Skeletal muscle satellite cell (primary cell): ENCODE data around the gene DAGLA.

Source experiments
- H3K27me3 ChIP-seq: 2 replicates; pipeline ENCODE4 v1.7.0; 2013; ENCODE audit warnings: low read length; ENCODE audit not compliant: control insufficient read depth, insufficient read depth
- H3K36me3 ChIP-seq: 2 replicates; pipeline ENCODE4 v1.7.0; 2013; ENCODE audit warnings: mild to moderate bottlenecking, control low read depth, low read length; ENCODE audit not compliant: insufficient read depth
- H3K4me1 ChIP-seq: 2 replicates; pipeline ENCODE4 v1.7.0; 2013; ENCODE audit warnings: low read length; ENCODE audit not compliant: control insufficient read depth, insufficient read depth
- H3K4me2 ChIP-seq: 2 replicates; pipeline ENCODE4 v1.7.0; 2013; ENCODE audit warnings: mild to moderate bottlenecking, low read length
- H3K4me3 ChIP-seq: 2 replicates; pipeline ENCODE4 v1.7.0; 2013; ENCODE audit warnings: low read length
- H3K9ac ChIP-seq: 2 replicates; pipeline ENCODE4 v1.7.0; 2013; ENCODE audit warnings: mild to moderate bottlenecking, low read depth, low read length, moderate library complexity
- H3K9me3 ChIP-seq: replicated peaks from 2 replicates; pipeline ENCODE4 v1.7.0; 2013; ENCODE audit warnings: mild to moderate bottlenecking, control low read depth, low read length

Gene DAGLA

DNA sequence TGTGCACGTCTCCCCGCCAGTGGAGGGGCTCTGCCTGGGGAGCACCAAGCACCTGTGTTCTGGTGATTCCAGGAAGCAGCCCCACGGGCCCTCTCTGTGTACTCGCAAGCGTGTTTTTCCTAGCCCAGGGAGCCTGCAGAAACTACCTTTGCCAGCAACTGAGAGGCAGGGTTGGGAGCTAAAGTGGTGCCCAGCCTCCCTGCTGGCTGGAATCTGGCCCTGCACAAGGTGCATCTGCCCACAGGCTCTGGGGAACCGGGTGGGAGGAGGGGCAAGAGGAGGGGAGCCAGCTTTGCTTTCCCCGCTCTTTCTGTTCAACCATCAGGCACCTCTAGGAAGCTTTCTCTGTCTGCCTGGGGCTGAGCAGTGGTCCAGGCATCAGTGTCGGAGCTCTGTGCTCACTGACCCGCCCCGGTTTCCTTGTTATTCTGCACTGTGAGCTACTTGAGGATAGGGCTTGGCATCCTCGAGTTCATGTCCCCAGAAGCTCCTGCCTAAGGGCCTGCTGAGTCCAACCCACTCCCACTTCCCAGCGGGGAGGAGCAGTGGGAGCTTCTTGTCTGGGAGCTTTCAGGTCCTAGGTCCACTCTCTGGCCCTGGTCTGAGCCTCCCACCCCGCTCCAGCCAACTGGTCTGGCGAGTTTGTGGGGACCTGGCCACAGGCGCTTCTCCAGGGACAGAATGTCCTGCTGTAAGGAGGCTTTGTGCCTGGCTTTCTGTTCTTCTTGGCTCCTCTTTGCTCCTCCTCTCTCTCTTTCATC is 14.9 kb downstream of the DAGLA start:
- Histone ChIP-seq H3K4me1 (peaks cover 49% of the 10 kb centered on the region), H3K9me3 (no peaks in the 10 kb centered on the region), H3K9ac (peak overlapping the region; percentile 61), H3K36me3 (no peaks in the 10 kb centered on the region), H3K27me3 (no peaks in the 10 kb centered on the region), H3K4me3 (peak overlapping the region; percentile 54), H3K4me2 (peak overlapping the region; percentile 67)

DNA sequence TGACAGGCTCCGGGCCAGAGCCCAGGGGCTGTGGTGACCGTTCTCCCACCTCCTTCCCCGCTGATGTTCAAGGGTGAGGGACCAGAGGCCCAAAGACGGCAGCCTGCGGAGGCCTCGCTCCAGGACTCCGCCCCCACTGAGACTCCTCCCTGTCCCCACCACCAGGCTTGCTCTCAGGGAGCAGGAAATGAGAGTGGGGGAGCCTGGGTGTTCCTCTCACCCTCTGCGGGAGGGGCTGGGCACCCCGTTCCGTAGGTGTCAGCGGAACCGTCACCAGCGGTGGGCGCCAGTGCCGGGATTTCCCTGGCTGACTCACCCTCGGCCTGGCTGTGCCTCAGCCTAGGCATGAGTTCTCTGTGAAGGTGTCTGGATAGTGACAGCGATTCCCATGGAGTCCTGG is 15.7 kb downstream of the DAGLA start:
- H3K4me3 ChIP-seq = peak overlapping the region; percentile 54
- no peaks in the 10 kb centered on the region for H3K9me3 ChIP-seq
- no peaks in the 10 kb centered on the region for H3K36me3 ChIP-seq
- H3K4me2 ChIP-seq = peak overlapping the region; percentile 67
- peak overlapping the region; percentile 61 for H3K9ac ChIP-seq
- peaks cover 56% of the 10 kb centered on the region for H3K4me1 ChIP-seq
- H3K27me3 ChIP-seq = no peaks in the 10 kb centered on the region

DNA sequence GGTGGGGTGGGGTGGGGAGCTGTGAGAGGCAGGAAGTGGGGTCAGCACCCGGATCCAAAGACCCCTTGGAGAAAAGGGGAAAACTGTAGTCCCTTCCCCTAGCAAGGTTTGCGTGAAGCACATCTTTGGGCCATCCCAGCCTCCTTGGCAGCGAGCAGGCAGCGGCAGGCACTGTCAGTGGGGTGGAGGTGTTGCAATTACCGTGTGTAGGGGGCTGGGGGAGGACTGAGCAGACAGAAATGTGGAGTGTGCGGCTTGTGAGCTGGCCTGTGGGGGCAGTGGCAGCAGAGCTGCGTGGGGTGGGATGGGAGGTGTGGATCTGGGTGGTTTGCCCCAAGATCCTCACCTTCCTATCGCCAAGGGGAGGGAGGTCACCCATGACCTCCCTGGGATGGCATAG is 16.4 kb downstream of the DAGLA start:
- Histone ChIP-seq H3K36me3 (no peaks in the 10 kb centered on the region), H3K9me3 (no peaks in the 10 kb centered on the region), H3K4me2 (no peak overlapping the region), H3K4me1 (peaks cover 56% of the 10 kb centered on the region), H3K4me3 (no peak overlapping the region), H3K9ac (no peak overlapping the region), H3K27me3 (no peaks in the 10 kb centered on the region)

DNA sequence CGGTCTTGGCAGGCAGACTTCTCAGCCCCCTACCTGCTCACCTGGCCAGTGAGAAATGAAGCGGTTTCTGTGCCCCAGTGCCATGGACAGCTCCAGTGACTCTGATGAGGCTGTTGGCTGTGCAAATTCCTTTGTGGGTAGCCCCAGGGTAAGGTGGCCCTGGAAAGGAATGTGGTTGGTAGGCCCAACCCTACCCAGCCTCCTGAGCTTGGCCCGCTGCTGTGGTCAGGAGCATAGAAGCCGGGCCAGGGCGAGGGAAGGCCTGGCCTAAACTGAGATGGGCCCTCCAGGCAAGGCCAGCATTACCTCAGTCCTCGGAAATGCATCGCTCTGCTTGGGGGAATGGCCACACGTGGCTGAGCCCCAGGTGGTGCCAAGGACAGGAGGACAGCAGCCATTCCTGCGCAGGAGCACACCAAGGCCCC is 16.9 kb downstream of the DAGLA start:
- Histone ChIP-seq H3K9me3 (no peaks in the 10 kb centered on the region), H3K36me3 (no peaks in the 10 kb centered on the region), H3K4me1 (peaks cover 56% of the 10 kb centered on the region), H3K4me2 (no peak overlapping the region), H3K9ac (no peak overlapping the region), H3K4me3 (no peak overlapping the region), H3K27me3 (no peaks in the 10 kb centered on the region)

GRCh38 chr11:61697764-61698163 is 17.6 kb downstream of the DAGLA start:
- Histone ChIP-seq H3K9me3 (no peaks in the 10 kb centered on the region), H3K27me3 (no peaks in the 10 kb centered on the region), H3K4me2 (no peak overlapping the region), H3K36me3 (no peaks in the 10 kb centered on the region), H3K4me3 (no peak overlapping the region), H3K4me1 (peaks cover 56% of the 10 kb centered on the region), H3K9ac (no peak overlapping the region)

DNA sequence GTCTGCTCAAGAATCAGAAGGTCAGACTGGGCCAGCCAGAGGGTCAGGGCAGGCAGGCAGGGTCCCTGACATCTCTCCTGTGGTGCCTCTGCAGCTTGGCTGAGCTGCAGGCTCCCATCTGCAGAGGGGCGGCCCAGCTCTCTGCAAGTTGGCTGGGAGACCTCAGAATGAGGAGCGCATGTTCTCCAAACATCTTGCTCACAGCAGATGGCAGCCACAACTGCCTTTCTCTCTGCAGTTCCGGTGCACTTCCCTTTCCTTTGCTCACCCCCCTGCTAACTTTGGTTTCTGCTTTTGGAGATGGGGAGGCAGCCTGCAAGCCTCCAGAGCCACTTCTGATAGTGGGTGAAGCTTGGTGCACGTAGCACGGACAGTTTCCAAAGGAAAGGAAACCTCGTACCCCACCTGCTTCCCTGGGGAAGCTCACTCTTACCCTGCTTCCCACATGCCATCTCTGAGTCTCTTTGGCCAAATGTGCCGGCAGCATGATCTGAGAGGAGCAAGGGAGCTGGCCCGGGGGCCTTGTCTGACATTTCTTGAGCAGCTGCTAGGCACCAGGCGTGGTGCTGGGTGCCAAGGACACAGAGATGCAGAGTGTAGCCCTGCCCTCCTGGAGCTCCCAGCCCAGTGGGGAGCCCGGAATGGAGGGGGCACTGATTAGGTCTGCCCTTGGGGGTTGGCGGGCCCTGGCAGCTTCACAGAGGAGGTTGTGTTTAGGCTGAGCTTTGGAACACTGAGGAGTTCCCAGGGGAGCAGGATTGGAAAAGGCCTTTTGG is 18.2 kb downstream of the DAGLA start:
- no peaks in the 10 kb centered on the region for H3K9me3 ChIP-seq
- no peaks in the 10 kb centered on the region for H3K27me3 ChIP-seq
- peaks cover 56% of the 10 kb centered on the region for H3K4me1 ChIP-seq
- no peak overlapping the region for H3K4me2 ChIP-seq
- H3K36me3 ChIP-seq = no peaks in the 10 kb centered on the region
- no peak overlapping the region for H3K4me3 ChIP-seq
- H3K9ac ChIP-seq = no peak overlapping the region

DNA sequence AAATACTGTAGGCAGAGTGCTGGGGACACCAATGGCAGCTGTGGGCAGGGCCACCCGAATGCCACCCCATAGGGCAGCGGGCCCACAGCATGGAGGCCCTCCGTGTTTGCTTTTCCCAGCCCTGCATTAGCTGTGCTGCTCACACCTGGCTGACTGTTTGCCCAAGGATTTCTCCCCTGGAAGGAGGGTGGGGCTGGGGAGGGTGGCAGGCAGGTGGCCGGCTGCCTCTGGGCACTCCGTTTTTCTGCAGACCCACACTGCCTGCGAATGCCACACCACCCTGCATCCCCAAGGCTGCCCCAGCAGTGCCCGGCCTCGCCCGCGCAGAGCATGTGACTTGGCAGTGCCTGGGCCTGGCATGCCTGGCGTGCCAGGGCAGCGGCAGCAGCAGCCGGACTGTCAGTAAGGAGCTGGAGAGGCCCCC is 19.6 kb downstream of the DAGLA start:
- peaks cover 49% of the 10 kb centered on the region for H3K4me1 ChIP-seq

DNA sequence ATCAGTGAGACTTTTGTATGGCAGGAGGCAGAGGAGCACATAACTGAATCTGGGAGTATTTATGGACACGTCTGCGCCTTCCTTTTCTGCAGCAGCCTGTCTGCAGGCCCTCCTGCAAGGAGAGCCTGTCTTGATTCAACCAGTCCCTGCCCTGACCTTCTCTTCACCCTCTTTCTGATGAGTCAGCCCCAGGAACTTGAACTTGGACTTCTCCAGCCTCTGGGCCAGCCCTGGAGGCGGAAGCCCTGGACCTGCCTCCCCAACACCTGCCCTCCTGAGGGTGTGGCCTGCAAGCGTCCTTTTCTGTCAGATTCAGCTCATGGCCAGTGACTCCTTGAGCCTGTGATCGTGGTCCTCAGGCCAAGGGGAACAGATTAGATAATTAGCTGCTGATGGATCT is 20.0 kb downstream of the DAGLA start:
- peak overlapping the region; percentile 58 for H3K4me2 ChIP-seq
- H3K4me3 ChIP-seq = no peak overlapping the region
- H3K36me3 ChIP-seq = no peaks in the 10 kb centered on the region
- H3K27me3 ChIP-seq = no peaks in the 10 kb centered on the region
- no peaks in the 10 kb centered on the region for H3K9me3 ChIP-seq
- no peak overlapping the region for H3K9ac ChIP-seq
- peaks cover 45% of the 10 kb centered on the region for H3K4me1 ChIP-seq

More for the DNA sequence above, 19.6 kb downstream of the DAGLA start:
- Histone ChIP-seq H3K36me3 (no peaks in the 10 kb centered on the region), H3K9me3 (no peaks in the 10 kb centered on the region), H3K4me3 (no peak overlapping the region), H3K9ac (no peak overlapping the region), H3K4me2 (peak overlapping the region; percentile 58), H3K27me3 (no peaks in the 10 kb centered on the region)

GRCh38 chr11:61700720-61701119 is 20.5 kb downstream of the DAGLA start:
- Histone ChIP-seq H3K4me1 (peaks cover 39% of the 10 kb centered on the region), H3K27me3 (no peaks in the 10 kb centered on the region), H3K9ac (no peak overlapping the region), H3K4me3 (no peak overlapping the region), H3K4me2 (no peak overlapping the region), H3K9me3 (no peaks in the 10 kb centered on the region), H3K36me3 (no peaks in the 10 kb centered on the region)

DNA sequence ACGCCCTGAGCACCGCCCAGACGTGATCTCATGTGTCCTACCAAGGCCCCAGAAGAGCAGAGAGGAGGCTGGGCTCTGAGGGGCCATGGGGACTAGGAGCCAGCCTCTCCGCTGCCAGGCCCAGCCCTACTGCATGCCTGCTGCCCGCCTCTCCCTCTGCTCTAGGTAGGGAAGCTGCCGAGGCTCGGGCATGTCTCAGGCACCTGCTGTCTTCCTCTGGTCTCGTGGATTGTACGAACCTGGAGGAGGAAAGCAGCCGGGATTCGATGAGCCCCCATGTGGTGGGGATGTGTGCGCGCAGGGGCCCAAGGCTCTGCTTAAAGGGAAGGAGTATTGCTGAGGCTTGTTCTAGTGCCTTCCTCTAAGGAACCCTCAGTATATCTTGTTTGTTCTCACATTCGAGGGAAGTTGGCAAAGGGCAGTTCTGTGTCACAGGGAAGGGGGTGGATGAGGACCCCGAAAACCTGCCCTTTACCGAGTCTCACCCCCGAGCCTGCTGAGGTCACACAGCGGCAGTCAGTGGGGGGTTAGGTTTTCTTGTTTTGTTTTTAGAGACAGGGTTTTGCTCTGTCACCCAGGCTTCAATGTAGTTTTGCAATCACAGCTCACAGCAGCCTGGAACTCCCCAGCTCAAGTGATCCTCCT is 21.2 kb downstream of the DAGLA start:
- Histone ChIP-seq H3K9me3 (no peaks in the 10 kb centered on the region), H3K27me3 (no peaks in the 10 kb centered on the region), H3K9ac (no peak overlapping the region), H3K4me2 (no peak overlapping the region), H3K4me3 (no peak overlapping the region), H3K4me1 (peaks cover 33% of the 10 kb centered on the region), H3K36me3 (no peaks in the 10 kb centered on the region)

DNA sequence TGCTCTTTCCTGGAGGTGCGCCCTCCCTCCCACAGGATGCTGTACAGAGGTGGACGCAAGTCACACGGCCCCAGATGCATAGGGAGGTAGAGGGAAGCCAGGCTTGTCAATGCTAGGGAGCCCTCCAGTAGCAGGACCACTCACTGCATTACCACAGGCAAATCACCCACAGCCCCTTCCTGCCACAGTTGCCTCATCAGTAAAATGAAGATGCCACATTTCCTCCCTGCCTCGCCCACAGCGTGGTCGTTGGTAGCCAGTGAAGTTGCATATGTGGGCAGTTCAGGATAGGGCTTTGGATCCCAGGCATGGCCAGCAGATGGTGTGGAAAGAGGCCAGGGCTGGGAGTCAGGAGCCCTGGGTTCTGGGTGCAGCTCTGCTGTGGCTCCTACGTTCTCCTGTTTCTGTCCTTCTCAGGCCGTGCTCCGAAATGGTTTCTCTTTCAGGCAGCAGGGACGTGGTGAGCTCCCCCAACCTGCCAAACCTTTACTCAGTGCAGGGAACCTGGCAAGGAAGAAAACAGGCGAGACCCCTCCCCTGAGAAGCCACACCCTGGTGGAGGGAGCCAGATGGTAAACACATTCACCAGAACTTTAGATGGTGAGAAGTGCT is 22.6 kb downstream of the DAGLA start:
- H3K9ac ChIP-seq = no peak overlapping the region
- H3K4me2 ChIP-seq = no peak overlapping the region
- no peak overlapping the region for H3K4me3 ChIP-seq
- no peaks in the 10 kb centered on the region for H3K36me3 ChIP-seq
- peaks cover 28% of the 10 kb centered on the region for H3K4me1 ChIP-seq
- H3K9me3 ChIP-seq = no peaks in the 10 kb centered on the region
- H3K27me3 ChIP-seq = no peaks in the 10 kb centered on the region
